ENCODE data around the gene CNTN4. TPM values are rescaled to one million over a fixed set of nuclear protein-coding genes. Genes with fewer than 3 reads are reported as not detected.

CNTN4 gene
- total RNA-seq, 1 donor from 2014 or later: 37.5 TPM

DNA sequence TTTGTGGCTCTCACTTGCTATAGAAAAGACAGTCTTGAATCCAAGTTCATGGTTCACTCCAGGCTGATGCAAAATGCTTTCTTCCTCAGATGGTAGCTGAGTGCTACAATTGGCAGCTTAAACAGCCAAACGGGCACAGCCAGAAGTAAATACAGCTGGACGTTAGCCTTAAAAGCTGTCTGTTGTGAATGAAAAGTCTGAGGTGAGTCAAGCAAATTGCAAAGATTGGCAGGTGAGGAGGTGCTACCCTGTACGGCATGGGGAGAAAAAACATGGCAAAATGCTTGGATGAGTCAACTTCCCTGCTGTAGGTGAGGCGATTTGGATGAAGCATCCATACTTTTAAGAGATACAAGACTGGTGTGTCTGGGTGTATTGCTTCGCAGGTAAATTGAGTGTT is 971.1 kb downstream of the CNTN4 start:
- intact Hi-C loops (cut with DNase I): no loop called here
- no peaks in the 10 kb centered on the region for H3K4me1 ChIP-seq
- no peak overlapping the region for H3K27ac ChIP-seq
- TF ChIP-seq, protein P1, sequence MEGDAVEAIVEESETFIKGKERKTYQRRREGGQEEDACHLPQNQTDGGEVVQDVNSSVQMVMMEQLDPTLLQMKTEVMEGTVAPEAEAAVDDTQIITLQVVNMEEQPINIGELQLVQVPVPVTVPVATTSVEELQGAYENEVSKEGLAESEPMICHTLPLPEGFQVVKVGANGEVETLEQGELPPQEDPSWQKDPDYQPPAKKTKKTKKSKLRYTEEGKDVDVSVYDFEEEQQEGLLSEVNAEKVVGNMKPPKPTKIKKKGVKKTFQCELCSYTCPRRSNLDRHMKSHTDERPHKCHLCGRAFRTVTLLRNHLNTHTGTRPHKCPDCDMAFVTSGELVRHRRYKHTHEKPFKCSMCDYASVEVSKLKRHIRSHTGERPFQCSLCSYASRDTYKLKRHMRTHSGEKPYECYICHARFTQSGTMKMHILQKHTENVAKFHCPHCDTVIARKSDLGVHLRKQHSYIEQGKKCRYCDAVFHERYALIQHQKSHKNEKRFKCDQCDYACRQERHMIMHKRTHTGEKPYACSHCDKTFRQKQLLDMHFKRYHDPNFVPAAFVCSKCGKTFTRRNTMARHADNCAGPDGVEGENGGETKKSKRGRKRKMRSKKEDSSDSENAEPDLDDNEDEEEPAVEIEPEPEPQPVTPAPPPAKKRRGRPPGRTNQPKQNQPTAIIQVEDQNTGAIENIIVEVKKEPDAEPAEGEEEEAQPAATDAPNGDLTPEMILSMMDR (IDR thresholded peaks at IDR 0.05): no peak
- H3K4me3 ChIP-seq: no peak overlapping the region
- DNase-seq (ENCODE audit: low spot score in 2 of 2): no peak
- no peaks in the 10 kb centered on the region for H3K9me3 ChIP-seq
- no peaks in the 10 kb centered on the region for H3K27me3 ChIP-seq
- H3K36me3 ChIP-seq: no peaks in the 10 kb centered on the region

DNA sequence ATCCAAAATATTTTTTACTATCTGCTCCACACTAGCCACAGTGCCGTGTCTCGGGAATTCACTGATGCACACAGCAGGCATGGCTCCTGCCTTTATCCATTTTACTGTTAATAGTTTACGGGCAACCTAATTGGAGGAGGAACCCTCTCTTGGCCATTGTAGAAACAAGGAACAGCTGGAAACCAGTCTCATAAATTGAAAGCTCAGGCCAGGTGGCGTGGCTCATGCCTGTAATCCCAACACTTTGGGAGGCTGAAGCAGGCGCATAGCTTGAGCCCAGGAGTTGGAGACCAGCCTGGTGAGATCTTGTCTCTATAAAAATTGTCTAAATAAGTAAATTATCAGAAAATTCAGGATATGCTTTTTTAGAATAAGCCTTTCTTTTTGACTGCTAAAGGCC is 972.5 kb downstream of the CNTN4 start:
- Histone ChIP-seq H3K36me3 (no peaks in the 10 kb centered on the region), H3K27me3 (no peaks in the 10 kb centered on the region), H3K27ac (no peak overlapping the region), H3K4me1 (no peaks in the 10 kb centered on the region), H3K4me3 (no peak overlapping the region), H3K9me3 (no peaks in the 10 kb centered on the region)
- intact Hi-C loops (cut with DNase I): no loop called here
- no peak for DNase-seq (ENCODE audit: low spot score in 2 of 2)
- TF ChIP-seq, protein P1 (IDR thresholded peaks at IDR 0.05): no peak

GRCh38 chr3:3074551-3075257 is 976.0 kb downstream of the CNTN4 start:
- TF ChIP-seq, protein P1 (IDR thresholded peaks at IDR 0.05): no peak
- intact Hi-C loops (cut with DNase I): no loop called here
- Histone ChIP-seq H3K36me3 (no peaks in the 10 kb centered on the region), H3K27ac (no peak overlapping the region), H3K27me3 (no peaks in the 10 kb centered on the region), H3K4me1 (no peaks in the 10 kb centered on the region), H3K9me3 (no peaks in the 10 kb centered on the region), H3K4me3 (no peak overlapping the region)
- DNase-seq (ENCODE audit: low spot score in 2 of 2): no peak

DNA sequence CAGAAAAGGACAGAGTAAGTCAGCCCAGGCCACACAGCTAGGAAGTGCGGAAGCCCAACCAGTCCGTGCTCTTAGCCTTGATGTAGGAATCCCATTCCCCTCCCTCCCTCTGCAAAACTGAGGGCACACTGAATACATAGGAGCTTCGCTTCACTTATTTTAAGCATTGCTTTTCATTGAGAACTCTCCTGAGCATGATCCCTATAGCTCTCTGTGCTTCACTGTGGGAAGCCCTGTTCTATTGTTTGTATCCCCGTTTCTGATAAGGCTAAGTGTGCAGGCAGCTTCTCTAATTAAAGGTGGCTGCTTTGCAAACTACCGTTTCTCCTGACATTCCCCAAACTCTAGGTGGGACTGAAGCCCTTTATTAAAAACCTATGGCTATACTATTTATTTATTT is 981.6 kb downstream of the CNTN4 start:
- Histone ChIP-seq H3K4me1 (no peaks in the 10 kb centered on the region), H3K27ac (no peak overlapping the region), H3K9me3 (no peaks in the 10 kb centered on the region), H3K4me3 (no peak overlapping the region), H3K36me3 (no peaks in the 10 kb centered on the region), H3K27me3 (no peaks in the 10 kb centered on the region)
- TF ChIP-seq, protein P1 (IDR thresholded peaks at IDR 0.05): no peak
- intact Hi-C loops (cut with DNase I): no loop called here
- no peak for DNase-seq (ENCODE audit: low spot score in 2 of 2)

DNA sequence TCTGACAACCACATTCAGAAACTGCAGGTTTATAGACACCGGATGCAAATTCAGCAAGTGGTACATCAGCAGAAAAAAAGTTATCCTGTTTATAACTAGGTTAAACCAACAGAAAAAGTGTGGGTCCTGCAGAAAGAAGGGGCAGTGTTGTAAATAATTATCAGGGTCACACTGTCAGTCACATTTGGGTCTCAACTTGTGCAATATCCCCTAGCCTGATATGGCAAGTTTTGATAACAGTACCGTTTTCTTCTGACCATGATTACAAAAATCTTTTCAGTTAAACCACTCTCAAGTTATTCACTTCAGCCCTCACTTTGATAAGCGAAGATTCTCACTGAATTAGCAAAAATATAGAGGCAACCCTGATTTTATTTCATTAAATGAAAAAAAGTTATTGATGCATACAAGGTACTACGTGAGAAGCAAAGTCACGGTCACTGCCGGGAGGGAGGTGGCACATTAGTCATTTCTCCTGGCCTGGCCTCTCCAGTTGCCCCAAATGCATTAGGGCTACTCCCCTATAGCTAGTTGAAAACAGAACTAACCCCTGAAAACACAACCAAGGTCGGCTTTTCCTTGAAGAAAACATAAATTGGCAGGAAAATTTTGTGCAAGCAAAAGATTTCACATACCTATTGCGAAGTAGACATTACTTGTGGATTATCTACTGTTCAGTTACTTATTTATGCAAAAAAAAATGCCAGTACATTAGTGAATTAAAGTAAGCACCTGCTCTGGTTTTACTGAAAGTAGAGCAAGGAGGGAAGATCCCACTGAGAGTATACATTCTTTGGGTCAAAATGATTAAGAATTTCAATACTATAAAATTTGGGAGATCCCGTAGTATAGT is 982.9 kb downstream of the CNTN4 start:
- H3K9me3 ChIP-seq: no peaks in the 10 kb centered on the region
- intact Hi-C loops (cut with DNase I): no loop called here
- H3K27me3 ChIP-seq: no peaks in the 10 kb centered on the region
- H3K4me3 ChIP-seq: no peak overlapping the region
- DNase-seq (ENCODE audit: low spot score in 2 of 2): no peak
- TF ChIP-seq, protein P1 (IDR thresholded peaks at IDR 0.05): no peak
- H3K27ac ChIP-seq: no peak overlapping the region
- no peaks in the 10 kb centered on the region for H3K36me3 ChIP-seq
- H3K4me1 ChIP-seq: no peaks in the 10 kb centered on the region
